ENCODE results near the gene TRIM50. TPM values are rescaled to one million over a fixed set of nuclear protein-coding genes. Genes with fewer than 3 reads are reported as not detected.

The TRIM50 gene
- total and polyA plus RNA-seq, 2 of the 4 experiments (the other 2 are of a cell fraction): not detected

DNA sequence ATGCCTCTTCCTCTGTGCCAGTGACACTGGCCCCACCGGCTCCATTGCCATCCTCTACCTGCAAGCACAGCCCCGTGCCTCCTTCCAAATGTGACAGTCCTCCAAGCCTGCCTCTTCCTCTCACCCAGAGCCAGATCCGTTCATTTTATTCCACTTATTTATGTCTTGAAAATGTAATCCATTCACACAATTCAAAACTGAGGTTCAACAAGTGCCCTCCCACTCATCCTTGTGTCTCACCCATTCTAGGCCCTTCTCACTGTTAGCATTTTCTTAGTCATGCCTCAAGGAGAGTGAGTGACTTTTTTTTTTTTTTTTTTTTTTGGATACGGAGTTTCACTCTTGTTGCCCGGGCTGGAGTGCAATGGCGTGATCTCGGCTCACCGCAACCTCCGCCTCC, 41.7 kb upstream of the TRIM50 start:
- H3K27me3 ChIP-seq (ENCODE audit: control insufficient read depth, insufficient read depth, low read length): peaks cover 6% of the 10 kb centered on the region; the same call in 1 of the 2 replicates
- CTCF ChIA-PET: no interaction called here
- ATAC-seq (ENCODE audit: low read depth) (no peak), DNase-seq (no peak)
- H4K20me1 ChIP-seq (ENCODE audit: insufficient read depth, low read length): no peaks in the 10 kb centered on the region
- no peak overlapping the region for H3K18ac ChIP-seq (ENCODE audit: low read depth, low read length)
- BruUV-seq (replicated peaks): no TSS peak
- H2AK9ac ChIP-seq (replicated peaks; ENCODE audit: low read depth, low read length, poor library complexity): no peak overlapping the region
- H3K9me3 ChIP-seq (ENCODE audit: control insufficient read depth, insufficient read depth, low read length): no peaks in the 10 kb centered on the region
- no peak overlapping the region for H3K56ac ChIP-seq (ENCODE audit: extremely low read depth, insufficient read depth, low read length)
- no peaks in the 10 kb centered on the region for H3K9me1 ChIP-seq (ENCODE audit: insufficient read depth, low read length)
- H2AK5ac ChIP-seq (ENCODE audit: low read depth, low read length): no peak overlapping the region
- no peak overlapping the region for H2BK15ac ChIP-seq (ENCODE audit: low read depth, low read length)
- H2BK120ac ChIP-seq (ENCODE audit: low read depth, low read length): no peak overlapping the region
- 70% methylated on average over 2 of the region's 9 CpGs; no CpG with 5 or more reads in 1 of the 2 experiments for WGBS, 2 experiments (ENCODE audit: extremely low coverage in 2 of 2, insufficient read length in 1 of 2)
- H2BK5ac ChIP-seq (ENCODE audit: low read depth, low read length, poor library complexity, severe bottlenecking): no peak overlapping the region
- no peak overlapping the region for H4K5ac ChIP-seq (ENCODE audit: low read depth, low read length)
- no peaks in the 10 kb centered on the region for H3K79me1 ChIP-seq (ENCODE audit: low read depth in 1 of 2, low read length in 2 of 2)
- no peaks in the 10 kb centered on the region for H3K4me1 ChIP-seq (ENCODE audit: control insufficient read depth, insufficient read depth, low read length)
- no peak overlapping the region for H3K4me3 ChIP-seq (ENCODE audit: insufficient read depth, low read depth, low read length)
- H4K8ac ChIP-seq (ENCODE audit: low read depth in 2 of 2, low read length in 2 of 2): no peak overlapping the region
- H3K9ac ChIP-seq (ENCODE audit: low read depth, low read length): no peak overlapping the region
- no peak overlapping the region for H3K23ac ChIP-seq (ENCODE audit: low read depth, low read length)
- dilution Hi-C loops (cut with HindIII; ENCODE audit: low sequenced_read_pairs, unreplicated experiment) (no loop called here), intact Hi-C loops (cut with micrococcal nuclease) (no loop called here), in situ Hi-C loops (cut with MboI; ENCODE audit: low sequenced_read_pairs) (no loop called here)
- H3K36me3 ChIP-seq (ENCODE audit: control insufficient read depth, insufficient read depth, low read length): no peaks in the 10 kb centered on the region
- TF ChIP-seq RAD21 (IDR thresholded peaks at IDR 0.05; ENCODE audit: low read length) (no peak), MAFK (IDR thresholded peaks at IDR 0.05; ENCODE audit: low read depth, low read length) (no peak), BHLHE40 (IDR thresholded peaks at IDR 0.05; ENCODE audit: low read depth, low read length) (no peak), POLR2A (IDR thresholded peaks at IDR 0.05; ENCODE audit: low read depth, low read length) (no peak), USF2 (IDR thresholded peaks at IDR 0.05; ENCODE audit: low read depth, low read length) (no peak), RFX5 (IDR thresholded peaks at IDR 0.05; ENCODE audit: low read depth, low read length) (no peak), CHD1 (IDR thresholded peaks at IDR 0.05; ENCODE audit: low read depth, low read length) (no peak), CEBPB (IDR thresholded peaks at IDR 0.05; ENCODE audit: low read depth, low read length) (no peak), RCOR1 (IDR thresholded peaks at IDR 0.05; ENCODE audit: insufficient replicate concordance, low read length) (no peak), SMC3 (IDR thresholded peaks at IDR 0.05; ENCODE audit: low read depth, low read length) (no peak), MAZ (IDR thresholded peaks at IDR 0.05; ENCODE audit: borderline replicate concordance, low read depth, low read length) (no peak), CTCF (conservative IDR thresholded peaks at IDR 0.05; ENCODE audit: low read depth, low read length) (no peak), NFE2L2 (IDR thresholded peaks at IDR 0.05; ENCODE audit: low read depth, low read length) (no peak), MXI1 (IDR thresholded peaks at IDR 0.05; ENCODE audit: borderline replicate concordance, low read depth, low read length) (no peak), FOS (IDR thresholded peaks at IDR 0.05; ENCODE audit: low read depth, low read length) (no peak)
- TF ChIP-seq, protein P1, sequence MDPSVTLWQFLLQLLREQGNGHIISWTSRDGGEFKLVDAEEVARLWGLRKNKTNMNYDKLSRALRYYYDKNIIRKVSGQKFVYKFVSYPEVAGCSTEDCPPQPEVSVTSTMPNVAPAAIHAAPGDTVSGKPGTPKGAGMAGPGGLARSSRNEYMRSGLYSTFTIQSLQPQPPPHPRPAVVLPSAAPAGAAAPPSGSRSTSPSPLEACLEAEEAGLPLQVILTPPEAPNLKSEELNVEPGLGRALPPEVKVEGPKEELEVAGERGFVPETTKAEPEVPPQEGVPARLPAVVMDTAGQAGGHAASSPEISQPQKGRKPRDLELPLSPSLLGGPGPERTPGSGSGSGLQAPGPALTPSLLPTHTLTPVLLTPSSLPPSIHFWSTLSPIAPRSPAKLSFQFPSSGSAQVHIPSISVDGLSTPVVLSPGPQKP (IDR thresholded peaks at IDR 0.05; ENCODE audit: borderline replicate concordance, low read depth, low read length): no peak
- H3K4ac ChIP-seq (ENCODE audit: low read depth, low read length): no peak overlapping the region
- no peak overlapping the region for H2BK20ac ChIP-seq (ENCODE audit: low read depth, low read length)
- H3K14ac ChIP-seq (replicated peaks; ENCODE audit: low read depth, low read length): no peak overlapping the region
- POLR2A ChIA-PET (ENCODE audit: unreplicated experiment): no interaction called here
- no peak overlapping the region for H4K91ac ChIP-seq (ENCODE audit: insufficient read depth, low read depth, low read length)
- no peak overlapping the region for H2AFZ ChIP-seq (replicated peaks; ENCODE audit: low read length, poor library complexity)
- no peak overlapping the region for H3K27ac ChIP-seq (ENCODE audit: insufficient read depth, low read length)
- no peak overlapping the region for H3K4me2 ChIP-seq (ENCODE audit: low read depth, low read length)
